AG10803 (cell line): ENCODE measurements around the gene LMNTD2.

Experiments
- DNase-seq: peaks from one replicate; pipeline ENCODE4 v3.0.0; 2010; ENCODE audit warnings: low read depth
- H3K4me3 ChIP-seq: 2 replicates; pipeline ENCODE4 v1.5.1; 2011; ENCODE audit warnings: mild to moderate bottlenecking, low read length, control low read depth
- TF ChIP-seq, protein P1 (sequence below): conservative IDR thresholded peaks from 2 replicates; pipeline ENCODE4 v1.5.1; 2011; ENCODE audit warnings: mild to moderate bottlenecking, low read length, control low read depth, inconsistent platforms

The LMNTD2 gene

DNA sequence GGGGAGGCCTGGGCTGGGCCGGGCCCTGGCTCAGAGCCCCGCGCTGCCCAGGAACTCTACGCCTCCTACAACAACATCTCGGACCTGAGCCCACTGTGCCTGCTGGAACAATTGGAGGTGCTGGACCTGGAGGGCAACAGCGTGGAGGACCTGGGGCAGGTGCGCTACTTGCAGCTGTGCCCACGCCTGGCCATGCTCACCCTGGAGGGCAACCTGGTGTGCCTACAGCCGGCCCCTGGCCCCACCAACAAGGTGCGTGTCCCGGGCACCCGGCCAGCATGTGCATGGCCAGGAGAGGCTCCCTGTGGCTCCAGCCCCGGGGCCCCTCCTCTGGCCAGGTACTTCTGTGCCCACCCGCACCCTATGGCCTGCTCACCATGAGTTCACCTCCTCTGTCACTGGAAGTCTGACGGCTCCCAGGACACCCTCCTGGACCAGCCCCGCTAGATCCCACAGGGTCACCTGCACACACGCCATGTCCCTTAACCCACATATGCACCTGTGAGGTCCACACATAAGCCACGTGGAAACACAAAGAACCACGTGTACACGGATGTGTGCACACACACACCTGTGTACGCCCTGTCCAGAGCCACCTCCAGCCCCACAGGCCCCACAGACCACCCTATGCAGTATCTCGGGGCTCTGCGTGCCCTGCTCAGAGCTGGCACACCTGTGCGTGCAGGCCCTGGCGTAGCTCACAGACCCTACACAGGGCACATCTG is 10.4 kb downstream of the LMNTD2 start:
- TF ChIP-seq, protein P1, sequence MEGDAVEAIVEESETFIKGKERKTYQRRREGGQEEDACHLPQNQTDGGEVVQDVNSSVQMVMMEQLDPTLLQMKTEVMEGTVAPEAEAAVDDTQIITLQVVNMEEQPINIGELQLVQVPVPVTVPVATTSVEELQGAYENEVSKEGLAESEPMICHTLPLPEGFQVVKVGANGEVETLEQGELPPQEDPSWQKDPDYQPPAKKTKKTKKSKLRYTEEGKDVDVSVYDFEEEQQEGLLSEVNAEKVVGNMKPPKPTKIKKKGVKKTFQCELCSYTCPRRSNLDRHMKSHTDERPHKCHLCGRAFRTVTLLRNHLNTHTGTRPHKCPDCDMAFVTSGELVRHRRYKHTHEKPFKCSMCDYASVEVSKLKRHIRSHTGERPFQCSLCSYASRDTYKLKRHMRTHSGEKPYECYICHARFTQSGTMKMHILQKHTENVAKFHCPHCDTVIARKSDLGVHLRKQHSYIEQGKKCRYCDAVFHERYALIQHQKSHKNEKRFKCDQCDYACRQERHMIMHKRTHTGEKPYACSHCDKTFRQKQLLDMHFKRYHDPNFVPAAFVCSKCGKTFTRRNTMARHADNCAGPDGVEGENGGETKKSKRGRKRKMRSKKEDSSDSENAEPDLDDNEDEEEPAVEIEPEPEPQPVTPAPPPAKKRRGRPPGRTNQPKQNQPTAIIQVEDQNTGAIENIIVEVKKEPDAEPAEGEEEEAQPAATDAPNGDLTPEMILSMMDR, result no peak
- H3K4me3 ChIP-seq, result no peak overlapping the region
- no peak for DNase-seq

GRCh38 chr11:548700-549603 is 11.6 kb downstream of the LMNTD2 start:
- DNase-seq, result no peak
- TF ChIP-seq, protein P1, result no peak
- H3K4me3 ChIP-seq, result no peak overlapping the region

DNA sequence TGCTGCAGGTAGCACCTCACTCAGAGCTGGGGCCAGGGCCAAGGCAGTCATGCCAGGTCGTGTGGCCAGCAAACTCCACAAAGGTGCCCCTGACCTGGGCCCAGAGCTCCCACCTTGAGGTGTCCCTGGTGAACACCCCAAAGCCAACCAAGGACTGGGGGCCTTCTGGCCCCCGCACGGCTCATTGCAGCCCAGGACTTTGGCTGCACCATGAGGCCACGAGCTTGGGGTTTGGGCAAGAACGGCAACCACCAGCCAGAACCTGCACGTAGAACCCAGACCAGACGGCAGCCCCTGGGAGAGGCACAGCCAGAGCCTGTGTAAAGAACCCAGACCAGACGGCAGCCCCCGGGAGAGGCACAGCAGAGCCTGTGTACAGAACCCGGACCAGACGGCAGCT is 15.4 kb downstream of the LMNTD2 start:
- no peak overlapping the region for H3K4me3 ChIP-seq
- DNase-seq, result no peak
- TF ChIP-seq, protein P1, result no peak

GRCh38 chr11:544817-545166 is 15.7 kb downstream of the LMNTD2 start:
- no peak overlapping the region for H3K4me3 ChIP-seq
- no peak for DNase-seq
- TF ChIP-seq, protein P1, result no peak

DNA sequence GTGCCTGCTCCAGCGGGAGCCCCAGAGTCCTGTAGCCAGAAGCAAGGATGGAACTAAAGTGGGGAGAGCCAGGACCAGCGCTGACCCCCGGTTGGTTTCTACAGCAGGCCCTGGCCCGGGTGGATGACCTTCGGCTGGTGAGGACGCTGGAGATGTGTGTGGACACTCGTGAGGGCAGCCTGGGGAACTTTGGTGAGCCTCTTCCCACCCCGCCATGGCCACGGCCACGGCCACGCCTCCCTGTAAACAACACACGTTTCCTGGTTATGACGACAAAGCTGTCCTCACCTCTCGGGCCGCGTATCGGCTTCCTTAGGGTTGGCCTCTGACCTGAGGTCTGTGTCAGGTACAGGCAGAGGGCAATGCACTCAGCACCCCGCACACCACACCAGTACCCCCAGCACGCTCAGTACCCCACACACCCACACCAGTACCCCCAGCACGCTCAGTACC is 19.1 kb downstream of the LMNTD2 start:
- TF ChIP-seq, protein P1, result no peak
- no peak for DNase-seq
- no peak overlapping the region for H3K4me3 ChIP-seq

DNA sequence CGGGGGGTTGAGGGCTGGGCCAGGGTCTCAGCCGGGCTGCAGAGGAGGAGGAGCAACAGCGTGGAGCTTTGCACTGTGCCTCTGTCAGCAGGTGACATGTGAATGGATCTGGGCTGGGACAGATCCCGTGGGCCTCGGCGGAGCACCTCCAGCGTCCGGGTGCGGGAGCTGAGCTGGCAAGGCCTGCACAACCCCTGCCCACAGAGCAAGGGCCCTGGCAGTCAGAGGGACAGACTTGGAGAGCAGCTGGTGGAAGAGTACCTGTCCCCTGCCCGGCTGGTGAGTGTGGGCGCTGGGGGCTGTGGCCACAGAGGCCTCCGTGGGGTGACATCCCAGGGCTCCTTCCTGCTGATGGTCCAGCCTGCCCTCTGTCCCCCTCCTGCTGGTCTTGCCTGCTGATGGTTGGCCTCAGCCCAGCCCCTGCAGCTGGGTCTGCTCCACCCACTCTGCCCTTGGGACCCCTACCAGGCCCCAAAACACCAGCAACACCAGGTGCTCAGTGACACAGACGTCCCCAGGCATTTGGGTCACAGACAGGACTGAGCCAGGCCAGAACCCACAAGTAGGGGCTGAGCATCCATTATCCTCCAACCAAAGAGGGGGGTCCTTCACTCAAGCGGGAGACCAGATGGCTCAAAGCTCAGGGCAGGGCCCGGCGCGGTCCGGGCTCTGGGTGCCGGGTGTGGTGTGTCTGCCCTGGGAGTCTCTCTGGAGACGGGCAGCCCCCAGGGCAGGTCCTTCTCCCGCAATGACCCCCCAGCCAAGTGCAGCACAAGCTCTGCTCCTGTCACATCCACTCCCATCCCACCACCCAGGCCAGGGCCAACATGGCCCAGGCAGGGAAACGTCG is 19.7 kb downstream of the LMNTD2 start:
- H3K4me3 ChIP-seq, result no peak overlapping the region
- TF ChIP-seq, protein P1, result no peak
- DNase-seq, result no peak
